GM18951 (cell line): Measurements from ENCODE around the gene NABP2.

ENCODE experiments used
- POLR2A ChIP-seq: IDR thresholded peaks from 4 replicates; pipeline ENCODE4 v1.6.1; 2011; ENCODE audit warnings: mild to moderate bottlenecking; ENCODE audit not compliant: insufficient read length, insufficient read depth; ENCODE audit errors: extremely low read depth
- in situ Hi-C: fragments of 300-500 bp; cut with MboI; formaldehyde crosslinking; loops from one replicate; pipeline ENCODE4 v1.12.0; 2022; ENCODE audit warnings: low sequenced_read_pairs, mixed read lengths, inconsistent platforms; ENCODE audit not compliant: unreplicated experiment

NABP2 gene

GRCh38 chr12:56197921-56198635 is 26.1 kb upstream of the NABP2 start:
- TF ChIP-seq POLR2A = no peak
- in situ Hi-C loops = loop anchor here (10.0 kb wide), 1 partner anchor 267 kb away; the partner anchor contains the start of gene SPRYD4

DNA sequence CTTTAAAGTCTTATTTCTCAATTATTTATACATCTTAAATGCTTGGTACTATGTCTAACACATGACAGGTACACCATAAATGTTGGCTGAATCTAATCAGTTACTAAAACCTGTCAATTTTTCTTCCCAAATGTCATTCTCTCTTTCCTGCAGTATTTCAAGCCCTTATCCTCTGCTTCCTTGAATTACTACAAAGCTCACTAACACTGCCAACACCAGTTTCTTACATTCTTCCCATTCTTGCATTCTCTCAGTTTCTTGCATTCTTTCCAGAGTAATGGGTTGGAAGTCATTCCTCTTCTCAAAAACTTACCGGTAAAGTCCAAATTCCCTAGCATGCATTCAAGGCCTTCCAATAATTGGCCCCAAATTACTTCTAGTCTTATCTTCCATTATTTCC is 25.3 kb upstream of the NABP2 start:
- TF ChIP-seq POLR2A = no peak
- in situ Hi-C loops = loop anchor here (10.0 kb wide), 1 partner anchor 266 kb away; the partner anchor contains the start of gene SPRYD4

GRCh38 chr12:56202366-56202765 is 21.8 kb upstream of the NABP2 start:
- in situ Hi-C loops = no loop called here
- no peak for TF ChIP-seq POLR2A

GRCh38 chr12:56202838-56203237 is 21.3 kb upstream of the NABP2 start:
- in situ Hi-C loops = no loop called here
- TF ChIP-seq POLR2A = no peak

DNA sequence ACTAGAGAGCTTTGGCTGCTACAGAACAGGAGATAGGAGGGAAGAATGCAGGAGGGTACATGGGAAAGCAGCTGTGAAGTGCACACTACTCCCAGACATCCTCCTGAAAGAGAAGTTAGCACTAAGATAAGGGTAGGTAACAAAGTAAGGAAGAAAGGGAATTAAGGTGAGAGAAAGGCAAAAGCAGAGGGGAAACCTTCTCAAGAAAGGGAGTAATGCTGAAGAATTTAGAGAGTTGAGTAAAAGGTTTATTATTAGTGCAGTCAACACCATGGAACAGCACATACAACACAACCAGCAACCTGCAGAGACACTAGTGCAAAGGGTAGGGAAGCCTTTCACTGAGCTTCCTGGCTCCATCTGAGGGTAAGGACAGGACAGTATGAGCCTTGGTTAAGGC is 19.9 kb upstream of the NABP2 start:
- no peak for TF ChIP-seq POLR2A
- in situ Hi-C loops = no loop called here

DNA sequence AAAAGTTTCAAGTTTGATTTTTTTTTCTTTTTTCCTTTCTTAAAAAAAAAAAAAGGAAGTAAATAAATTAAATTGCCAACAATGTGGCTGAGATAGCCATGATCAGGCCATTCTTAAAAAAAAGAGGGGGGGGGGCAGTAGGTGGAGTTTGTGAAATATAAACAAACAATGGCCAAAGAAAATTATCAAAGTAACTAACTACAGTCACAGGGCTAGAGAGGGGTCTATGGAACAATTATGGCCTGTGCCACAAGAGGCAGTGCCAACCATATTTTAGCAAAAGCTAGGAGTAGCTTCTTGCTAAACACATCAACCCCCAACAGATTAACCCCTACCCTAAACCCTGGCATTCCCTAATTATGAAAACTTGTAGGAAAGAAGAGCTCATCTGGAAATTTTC is 18.7 kb upstream of the NABP2 start:
- in situ Hi-C loops = no loop called here
- no peak for TF ChIP-seq POLR2A

- in situ Hi-C loops = no loop called here
- TF ChIP-seq POLR2A = no peak
Measured at GRCh38 chr12:56206452-56207166, 17.5 kb upstream of the NABP2 start.

GRCh38 chr12:56208006-56208405 is 16.1 kb upstream of the NABP2 start:
- in situ Hi-C loops = no loop called here
- no peak for TF ChIP-seq POLR2A

DNA sequence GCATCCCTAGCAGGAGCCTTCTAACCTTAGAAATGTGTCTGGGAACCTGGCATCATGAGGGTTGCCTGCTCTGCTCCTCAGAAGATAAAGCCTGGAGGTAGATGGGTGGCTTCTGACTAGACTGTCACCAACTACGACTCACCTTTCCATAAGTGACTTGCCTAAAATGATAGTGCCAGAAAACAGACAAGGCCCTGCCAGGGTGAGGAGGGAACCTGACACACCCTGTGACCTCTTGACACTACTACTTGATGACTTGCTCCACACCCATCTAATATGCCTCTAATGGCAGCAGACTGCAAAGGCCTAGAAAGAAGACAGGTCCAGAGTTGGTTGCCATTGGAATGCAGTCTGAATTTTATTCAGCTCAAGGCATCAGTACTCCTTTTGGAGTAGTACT is 11.8 kb upstream of the NABP2 start:
- TF ChIP-seq POLR2A = no peak
- in situ Hi-C loops = no loop called here

- no peak for TF ChIP-seq POLR2A
- in situ Hi-C loops = no loop called here
Measured at GRCh38 chr12:56213878-56214277, 10.3 kb upstream of the NABP2 start.

DNA sequence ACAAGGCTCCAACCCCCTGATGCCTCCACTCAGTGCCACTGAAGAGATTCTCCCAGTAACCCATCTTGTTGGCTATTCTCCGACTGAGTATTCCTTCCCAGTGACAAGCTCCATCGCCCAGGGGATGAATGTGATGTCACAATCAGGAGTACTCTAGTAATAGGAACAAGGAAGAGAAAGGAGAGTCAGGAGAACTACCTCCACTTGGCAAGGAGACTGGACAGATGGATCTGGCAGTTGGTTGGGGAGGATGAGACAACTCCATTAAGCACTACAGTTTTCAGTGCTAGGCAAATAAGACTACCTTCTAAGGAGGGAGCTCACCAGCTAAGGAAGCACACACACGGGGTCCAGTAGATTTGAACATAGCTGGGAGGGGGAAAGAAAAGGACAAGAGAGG is 7.7 kb upstream of the NABP2 start:
- in situ Hi-C loops = no loop called here
- no peak for TF ChIP-seq POLR2A

DNA sequence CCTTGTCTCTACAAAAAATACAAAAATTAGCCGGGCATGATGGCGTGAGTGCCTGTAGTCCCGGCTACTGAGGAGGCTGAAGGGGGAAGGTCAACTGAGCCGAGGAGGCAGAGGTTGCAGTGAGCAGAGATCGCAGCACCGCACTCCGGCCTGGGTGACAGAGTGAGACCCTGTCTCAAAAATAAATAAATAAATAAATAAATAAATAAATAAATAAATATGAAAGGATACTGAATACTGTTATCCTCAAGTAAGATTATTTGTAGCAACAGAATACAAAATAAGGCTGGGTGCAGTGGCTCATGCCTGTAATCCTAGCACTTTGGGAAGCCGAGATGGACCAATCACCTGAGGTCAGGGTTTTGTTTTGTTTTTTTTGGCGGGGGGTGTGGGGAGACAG is 4.3 kb upstream of the NABP2 start:
- in situ Hi-C loops = no loop called here
- TF ChIP-seq POLR2A = no peak

DNA sequence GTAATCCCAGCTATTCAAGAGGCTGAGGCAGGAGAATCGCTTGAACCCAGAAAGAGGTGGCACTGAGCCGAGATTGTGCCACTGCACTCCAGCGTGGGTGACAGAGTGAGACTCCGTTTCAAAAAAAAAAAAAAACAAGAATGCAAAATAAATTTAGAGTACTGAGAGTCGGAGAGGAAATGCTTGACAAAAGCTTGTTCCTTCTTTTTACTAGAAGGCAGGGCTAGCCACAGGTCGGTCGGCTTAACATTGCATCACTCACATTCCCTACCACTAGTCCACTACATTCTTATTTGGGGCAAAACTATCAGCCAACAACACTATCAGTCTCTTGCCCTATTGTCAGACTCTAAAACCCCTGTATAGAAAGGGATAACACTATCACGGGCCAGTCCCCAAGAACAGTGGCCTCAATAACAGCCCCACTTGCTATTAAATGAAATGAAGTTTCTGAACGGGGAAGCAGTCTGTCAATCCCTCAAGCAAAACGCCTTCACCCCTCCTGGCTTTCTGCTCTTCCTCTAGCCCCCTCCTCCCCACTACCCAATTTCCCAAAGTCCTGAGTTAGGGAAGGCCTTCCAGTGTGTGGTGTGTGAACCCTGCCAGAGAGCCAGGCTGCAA is 3.4 kb upstream of the NABP2 start:
- in situ Hi-C loops = no loop called here
- no peak for TF ChIP-seq POLR2A

- TF ChIP-seq POLR2A = no peak
- in situ Hi-C loops = no loop called here
Measured at GRCh38 chr12:56221232-56221756, 2.8 kb upstream of the NABP2 start.
